Activated T-helper 17 cell treated with anti-CD3 and anti-CD28 coated beads, Interleukin-2, amount 50 U/mL, for 72 hours (primary cell): ENCODE measurements around the gene FCHO1. TPM values are rescaled to one million over a fixed set of nuclear protein-coding genes. Genes with fewer than 3 reads are reported as not detected.

Experiments used
- ATAC-seq: fragments of 150-1000 bp; cut with Tn5 transposase; replicated peaks from 2 replicates; pipeline ENCODE4 v1.10.0; 2021; ENCODE audit warnings: mild to moderate bottlenecking, moderate library complexity
- H3K27ac Mint-ChIP-seq: one replicate; pipeline ENCODE4 v1.8.0; 2022; ENCODE audit warnings: mixed read lengths
- H3K27me3 Mint-ChIP-seq: one replicate; pipeline ENCODE4 v1.8.0; 2022; ENCODE audit warnings: mixed read lengths
- H3K36me3 Mint-ChIP-seq: one replicate; pipeline ENCODE4 v1.8.0; 2022; ENCODE audit warnings: low read depth, mild to moderate bottlenecking, mixed read lengths
- H3K4me1 Mint-ChIP-seq: one replicate; pipeline ENCODE4 v1.8.0; 2022; ENCODE audit warnings: mixed read lengths
- H3K4me3 Mint-ChIP-seq: one replicate; pipeline ENCODE4 v1.8.0; 2022; ENCODE audit warnings: mild to moderate bottlenecking, mixed read lengths
- H3K9me3 Mint-ChIP-seq: one replicate; pipeline ENCODE4 v1.8.0; 2022; ENCODE audit warnings: mixed read lengths
- total RNA-seq, 2 donors: library from RNA; stranded (reverse); gene quantifications; one replicate each; pipeline ENCODE4 v1.2.3, GENCODE V29; 2022

Gene FCHO1
- 10 to 100 TPM; 64.0 to 75.5 TPM for total RNA-seq

GRCh38 chr19:17751103-17751911 is at the start of gene FCHO1:
Gene FCHO1, plus strand, starts transcription at chr19:17751477. Its CDS starts 3,688 bp downstream, at chr19:17755165.
- H3K36me3 Mint-ChIP-seq = peaks cover 36% of the 10 kb centered on the region
- no peaks in the 10 kb centered on the region for H3K9me3 Mint-ChIP-seq
- peaks cover 24% of the 10 kb centered on the region for H3K4me1 Mint-ChIP-seq
- H3K4me3 Mint-ChIP-seq = peak within 1 kb of the TSS; percentile 91
- no peaks in the 10 kb centered on the region for H3K27me3 Mint-ChIP-seq
- peak within 1 kb of the TSS; percentile 90 for H3K27ac Mint-ChIP-seq
- peak; percentile 74 for ATAC-seq

DNA sequence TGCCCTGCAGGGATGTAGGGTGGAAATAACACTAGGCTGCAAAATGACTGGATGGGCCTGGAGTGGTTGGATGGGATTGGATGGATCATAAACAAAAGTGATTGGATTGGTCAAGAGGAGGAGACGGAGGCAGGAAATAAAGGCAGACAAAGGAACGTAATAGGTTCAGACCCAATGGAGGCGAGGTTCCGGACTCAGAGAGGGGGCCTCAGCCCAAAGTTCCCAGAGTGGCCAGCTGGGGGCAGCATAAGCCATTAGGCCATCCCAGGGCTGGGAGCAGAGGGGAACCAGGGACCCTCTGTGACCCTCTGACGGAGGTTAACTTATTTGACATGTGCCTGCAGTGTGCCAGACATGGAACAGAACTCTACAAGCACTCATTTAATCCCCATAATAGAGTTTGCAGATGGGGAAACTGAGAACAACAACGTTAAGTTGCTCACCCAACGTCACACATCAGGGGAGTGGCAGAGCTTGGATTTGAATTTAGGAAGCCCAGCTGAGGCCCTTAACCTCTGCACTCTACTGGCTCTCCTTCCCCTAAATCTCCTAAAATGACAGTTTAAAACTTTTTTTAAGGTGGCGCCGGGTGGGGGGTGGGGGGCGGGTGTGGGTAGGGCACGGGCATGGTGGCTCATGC is 47.3 kb upstream of the FCHO1 start:
- Mint-ChIP-seq H3K4me1 (no peaks in the 10 kb centered on the region), H3K27me3 (peaks cover 11% of the 10 kb centered on the region), H3K27ac (no peak overlapping the region), H3K36me3 (no peaks in the 10 kb centered on the region), H3K9me3 (no peaks in the 10 kb centered on the region), H3K4me3 (no peak overlapping the region)
- ATAC-seq = peak; percentile 91

- Mint-ChIP-seq H3K9me3 (no peaks in the 10 kb centered on the region), H3K27ac (no peak overlapping the region), H3K27me3 (peaks cover 1% of the 10 kb centered on the region), H3K4me1 (no peaks in the 10 kb centered on the region), H3K4me3 (no peak overlapping the region), H3K36me3 (no peaks in the 10 kb centered on the region)
- ATAC-seq = no peak
Observed at GRCh38 chr19:17706750-17707181, 44.5 kb upstream of the FCHO1 start.

DNA sequence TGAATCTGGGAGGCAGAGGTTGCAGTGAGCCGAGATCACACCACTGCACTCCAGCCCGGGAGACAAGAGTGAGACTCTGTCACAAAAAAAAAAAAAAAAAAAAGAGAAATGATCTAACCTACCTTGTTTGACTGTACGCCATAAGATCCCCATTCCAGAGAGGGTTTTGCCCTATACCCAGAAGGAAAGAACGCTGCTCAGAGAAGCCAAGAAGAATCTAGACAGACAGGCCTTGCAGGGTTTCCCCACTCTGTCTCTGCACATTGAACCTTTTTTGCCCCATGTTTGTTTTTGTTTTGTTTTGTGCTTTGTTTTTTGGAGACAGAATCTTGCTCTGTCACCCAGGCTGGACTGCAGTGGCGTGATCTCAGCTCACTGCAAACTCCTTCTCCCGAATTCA is 39.4 kb upstream of the FCHO1 start:
- Mint-ChIP-seq H3K27ac (no peak overlapping the region), H3K9me3 (no peaks in the 10 kb centered on the region), H3K4me1 (no peaks in the 10 kb centered on the region), H3K36me3 (no peaks in the 10 kb centered on the region), H3K27me3 (no peaks in the 10 kb centered on the region), H3K4me3 (no peak overlapping the region)
- no peak for ATAC-seq

DNA sequence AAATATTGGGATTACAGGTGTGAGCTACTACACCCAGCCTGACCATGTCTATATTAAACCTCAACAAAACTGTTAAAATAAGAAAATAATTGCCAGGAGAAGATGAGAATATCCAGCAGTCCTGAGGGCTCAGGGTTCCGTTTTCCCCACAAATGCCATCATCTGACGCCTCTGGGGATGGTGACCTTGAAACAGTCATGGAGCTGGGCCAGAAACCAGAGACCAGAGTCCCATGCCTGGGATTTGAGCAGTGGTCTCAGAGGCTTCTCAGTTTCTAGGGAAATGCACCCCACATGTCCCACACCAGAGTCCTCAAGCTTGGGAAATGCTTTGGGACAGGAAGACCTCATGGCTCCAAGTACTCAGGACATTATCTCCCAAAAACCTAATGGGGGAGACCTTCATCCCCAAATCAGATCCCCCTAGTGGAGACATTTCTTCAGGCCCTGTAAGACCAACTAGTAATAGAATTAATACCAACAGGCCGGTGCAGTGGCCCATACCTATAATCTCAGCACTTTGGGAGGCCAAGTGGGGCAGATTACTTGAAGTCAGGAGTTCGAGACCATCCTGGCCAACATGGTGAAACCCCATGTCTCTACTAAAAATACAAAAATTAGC is 34.9 kb upstream of the FCHO1 start:
- H3K27ac Mint-ChIP-seq = no peak overlapping the region
- ATAC-seq = no peak
- peaks cover 16% of the 10 kb centered on the region for H3K36me3 Mint-ChIP-seq
- peaks cover 15% of the 10 kb centered on the region for H3K4me1 Mint-ChIP-seq
- H3K9me3 Mint-ChIP-seq = no peaks in the 10 kb centered on the region
- no peaks in the 10 kb centered on the region for H3K27me3 Mint-ChIP-seq
- no peak overlapping the region for H3K4me3 Mint-ChIP-seq

DNA sequence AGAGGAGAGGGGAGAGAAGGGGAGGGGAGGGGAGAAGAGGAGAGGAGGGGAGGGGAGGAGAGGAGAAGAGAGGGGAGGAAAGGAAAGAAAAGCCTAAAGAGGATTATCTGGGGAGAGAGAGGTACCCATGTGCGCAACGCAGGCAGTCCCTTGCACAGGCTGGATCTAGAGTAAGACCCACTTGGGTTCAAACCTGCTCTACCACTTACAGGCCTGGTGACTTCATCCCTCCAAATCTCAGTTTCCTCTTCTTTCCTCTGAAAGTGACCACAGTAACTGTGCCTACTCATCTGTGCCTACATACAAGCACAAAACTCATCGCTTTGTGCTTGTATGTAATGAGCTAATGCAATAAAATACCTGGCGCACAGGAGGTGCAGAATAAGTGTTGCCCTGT is 32.7 kb upstream of the FCHO1 start:
- peaks cover 19% of the 10 kb centered on the region for H3K4me1 Mint-ChIP-seq
- peak; percentile 84 for ATAC-seq
- H3K36me3 Mint-ChIP-seq = peaks cover 38% of the 10 kb centered on the region
- no peaks in the 10 kb centered on the region for H3K9me3 Mint-ChIP-seq
- H3K27me3 Mint-ChIP-seq = no peaks in the 10 kb centered on the region
- peak overlapping the region; percentile 92 for H3K4me3 Mint-ChIP-seq
- H3K27ac Mint-ChIP-seq = peak overlapping the region; percentile 90

GRCh38 chr19:17718947-17719711 is 32.1 kb upstream of the FCHO1 start, which contains the start of gene MAP1S:
Gene MAP1S, plus strand, starts transcription at chr19:17719480. Its CDS starts 23 bp downstream, at chr19:17719503.
- peaks cover 43% of the 10 kb centered on the region for H3K36me3 Mint-ChIP-seq
- peaks cover 19% of the 10 kb centered on the region for H3K4me1 Mint-ChIP-seq
- peak within 1 kb of the TSS; percentile 90 for H3K27ac Mint-ChIP-seq
- peak within 1 kb of the TSS; percentile 92 for H3K4me3 Mint-ChIP-seq
- peak; percentile 86 for ATAC-seq
- H3K9me3 Mint-ChIP-seq = no peaks in the 10 kb centered on the region
- H3K27me3 Mint-ChIP-seq = no peaks in the 10 kb centered on the region

DNA sequence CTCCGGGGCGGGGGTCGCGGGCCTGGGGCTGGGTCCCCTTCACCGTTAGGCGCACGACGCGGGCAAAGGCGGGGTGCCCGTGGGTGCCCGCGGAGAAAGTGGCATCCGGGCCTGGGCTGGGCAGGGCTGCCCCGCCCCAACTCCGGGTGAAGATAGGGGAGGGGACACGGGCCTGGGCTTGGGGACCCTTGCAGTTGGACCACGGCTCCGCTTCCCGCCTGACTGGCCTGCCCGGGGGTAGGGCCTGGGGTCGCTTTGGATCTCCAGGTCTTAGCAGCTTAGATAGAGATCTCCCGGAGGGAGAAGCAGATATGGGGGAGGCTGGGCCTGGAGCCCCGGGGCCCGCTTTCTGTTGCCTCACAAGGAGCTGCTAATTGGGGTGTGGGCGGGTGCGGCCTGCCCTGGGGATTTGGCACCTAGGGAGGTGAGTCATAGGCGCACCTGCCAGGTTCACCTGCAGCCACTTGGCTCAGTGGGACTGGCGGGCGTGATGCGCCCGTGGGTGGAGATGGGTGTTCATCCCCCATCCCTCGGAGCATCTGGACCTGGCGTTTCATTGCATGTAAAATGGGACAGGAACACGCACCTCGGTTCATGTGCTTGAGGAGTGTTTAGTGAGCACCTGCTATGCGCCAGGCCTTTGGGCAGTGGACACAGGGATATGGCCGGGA is 31.4 kb upstream of the FCHO1 start:
- peak overlapping the region; percentile 92 for H3K4me3 Mint-ChIP-seq
- peaks cover 19% of the 10 kb centered on the region for H3K4me1 Mint-ChIP-seq
- peak overlapping the region; percentile 83 for H3K27ac Mint-ChIP-seq
- peaks cover 50% of the 10 kb centered on the region for H3K36me3 Mint-ChIP-seq
- ATAC-seq = peak; percentile 46
- H3K27me3 Mint-ChIP-seq = no peaks in the 10 kb centered on the region
- no peaks in the 10 kb centered on the region for H3K9me3 Mint-ChIP-seq

DNA sequence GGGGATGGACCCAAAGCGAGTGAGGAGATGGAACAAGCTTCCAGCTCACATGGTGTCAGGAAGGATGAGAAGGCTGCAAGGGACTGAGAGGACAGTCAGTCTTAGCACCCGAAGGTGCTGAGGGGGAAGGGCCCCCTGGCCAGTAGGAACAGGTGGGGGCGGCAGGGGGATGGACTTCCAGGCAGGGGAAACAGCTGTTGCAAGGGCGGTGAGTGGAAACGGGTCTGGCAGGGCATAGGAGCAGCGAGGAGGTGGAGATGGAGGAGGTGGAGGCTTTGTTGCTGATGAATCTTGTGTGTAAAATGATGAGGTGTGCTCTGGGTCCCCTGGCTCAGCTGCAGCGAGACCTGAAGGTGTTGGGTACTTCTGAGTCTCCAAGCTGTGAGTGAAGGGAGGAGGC is 30.8 kb upstream of the FCHO1 start:
- Mint-ChIP-seq H3K4me3 (peak overlapping the region; percentile 92), H3K27ac (peak overlapping the region; percentile 83), H3K36me3 (peaks cover 54% of the 10 kb centered on the region), H3K9me3 (no peaks in the 10 kb centered on the region), H3K27me3 (no peaks in the 10 kb centered on the region), H3K4me1 (peaks cover 19% of the 10 kb centered on the region)
- ATAC-seq = no peak

DNA sequence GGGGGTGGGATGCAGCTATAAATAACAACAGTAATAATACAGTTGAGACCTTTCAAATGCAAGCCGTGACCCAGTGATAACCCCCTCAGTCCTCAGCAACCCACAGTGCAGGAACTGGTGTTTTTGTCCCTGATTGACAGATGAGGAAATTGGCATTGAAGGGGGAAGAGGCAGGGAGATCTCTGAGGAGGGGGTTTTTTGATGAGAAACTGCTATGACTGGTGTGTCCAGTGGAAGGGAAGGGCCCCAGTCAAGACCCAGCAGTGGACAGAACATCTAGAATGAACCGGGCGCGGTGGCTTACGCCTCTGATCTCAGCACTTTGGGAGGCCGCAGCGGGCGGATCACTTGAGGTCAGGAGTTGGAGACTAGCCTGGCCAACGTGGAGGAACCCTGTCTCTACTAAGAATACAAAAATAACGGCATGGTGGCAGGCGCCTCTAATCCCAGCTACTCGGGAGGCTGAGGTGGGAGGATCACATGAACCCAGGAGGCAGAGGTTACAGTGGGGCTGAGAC is 30.1 kb upstream of the FCHO1 start:
- no peak for ATAC-seq
- Mint-ChIP-seq H3K36me3 (peaks cover 58% of the 10 kb centered on the region), H3K27ac (peak overlapping the region; percentile 83), H3K9me3 (no peaks in the 10 kb centered on the region), H3K4me3 (peak overlapping the region; percentile 92), H3K27me3 (no peaks in the 10 kb centered on the region), H3K4me1 (peaks cover 19% of the 10 kb centered on the region)

GRCh38 chr19:17721821-17722220 is 29.5 kb upstream of the FCHO1 start:
- Mint-ChIP-seq H3K4me3 (peak overlapping the region; percentile 92), H3K27me3 (no peaks in the 10 kb centered on the region)

DNA sequence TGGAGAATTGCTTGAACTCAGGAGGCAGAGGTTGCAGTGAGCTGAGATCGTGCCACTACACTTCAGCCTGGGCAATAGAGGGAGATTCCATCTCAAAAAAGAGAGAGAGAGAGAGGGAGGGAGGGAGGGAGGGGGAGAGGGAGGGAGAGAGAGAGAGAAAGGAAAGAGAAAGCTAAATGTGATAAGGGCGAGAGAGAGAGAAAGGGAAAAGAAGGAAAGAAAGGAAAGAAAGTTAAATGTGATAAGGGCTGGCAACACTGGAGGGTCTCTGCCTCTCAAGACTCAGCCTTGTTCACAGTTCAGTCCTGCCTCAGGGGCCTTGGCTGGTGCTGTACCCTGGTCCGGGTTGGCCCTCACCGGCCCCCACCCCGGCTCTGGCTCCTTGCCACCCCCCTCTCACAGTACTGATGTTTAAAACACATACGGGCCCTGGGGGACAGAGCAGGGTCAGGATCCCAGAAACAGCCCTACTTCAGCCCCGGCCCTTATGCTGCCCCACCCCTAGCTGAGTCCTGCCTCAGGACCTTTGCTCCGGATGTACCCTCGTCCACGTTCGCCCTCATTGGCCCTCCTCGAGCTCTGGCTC is 28.5 kb upstream of the FCHO1 start:
- H3K36me3 Mint-ChIP-seq = peaks cover 59% of the 10 kb centered on the region
- peaks cover 19% of the 10 kb centered on the region for H3K4me1 Mint-ChIP-seq
- ATAC-seq = no peak
- no peak overlapping the region for H3K27ac Mint-ChIP-seq
- no peaks in the 10 kb centered on the region for H3K27me3 Mint-ChIP-seq
- H3K9me3 Mint-ChIP-seq = no peaks in the 10 kb centered on the region
- no peak overlapping the region for H3K4me3 Mint-ChIP-seq

More at GRCh38 chr19:17721821-17722220, 29.5 kb upstream of the FCHO1 start:
- no peak for ATAC-seq
- Mint-ChIP-seq H3K4me1 (peaks cover 19% of the 10 kb centered on the region), H3K27ac (peak overlapping the region; percentile 83), H3K36me3 (peaks cover 58% of the 10 kb centered on the region), H3K9me3 (no peaks in the 10 kb centered on the region)

DNA sequence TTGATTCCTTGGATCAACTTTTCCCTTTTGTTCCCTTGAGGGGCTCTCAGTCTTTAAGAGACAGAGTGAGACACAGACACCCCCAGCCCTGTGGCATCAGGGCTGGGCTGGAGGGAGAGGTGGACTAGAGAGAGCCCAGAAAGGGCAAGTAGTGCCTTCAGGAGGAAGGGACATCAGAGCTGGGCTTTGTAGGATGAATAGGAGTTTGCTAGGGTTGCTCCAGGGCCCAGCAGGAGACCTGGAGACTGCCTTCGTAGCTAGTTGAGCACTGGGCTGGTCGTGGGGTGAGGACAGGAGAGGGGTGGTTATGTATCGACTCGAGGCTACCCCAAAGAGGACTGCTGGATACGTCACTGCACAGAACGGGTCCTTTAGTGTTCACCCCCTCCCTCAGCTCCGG is 26.6 kb upstream of the FCHO1 start:
- Mint-ChIP-seq H3K27me3 (no peaks in the 10 kb centered on the region), H3K36me3 (peaks cover 78% of the 10 kb centered on the region), H3K27ac (no peak overlapping the region), H3K4me1 (peaks cover 12% of the 10 kb centered on the region), H3K9me3 (no peaks in the 10 kb centered on the region), H3K4me3 (no peak overlapping the region)
- no peak for ATAC-seq
